ENCODE data around the gene KRT77.

The KRT77 gene

DNA sequence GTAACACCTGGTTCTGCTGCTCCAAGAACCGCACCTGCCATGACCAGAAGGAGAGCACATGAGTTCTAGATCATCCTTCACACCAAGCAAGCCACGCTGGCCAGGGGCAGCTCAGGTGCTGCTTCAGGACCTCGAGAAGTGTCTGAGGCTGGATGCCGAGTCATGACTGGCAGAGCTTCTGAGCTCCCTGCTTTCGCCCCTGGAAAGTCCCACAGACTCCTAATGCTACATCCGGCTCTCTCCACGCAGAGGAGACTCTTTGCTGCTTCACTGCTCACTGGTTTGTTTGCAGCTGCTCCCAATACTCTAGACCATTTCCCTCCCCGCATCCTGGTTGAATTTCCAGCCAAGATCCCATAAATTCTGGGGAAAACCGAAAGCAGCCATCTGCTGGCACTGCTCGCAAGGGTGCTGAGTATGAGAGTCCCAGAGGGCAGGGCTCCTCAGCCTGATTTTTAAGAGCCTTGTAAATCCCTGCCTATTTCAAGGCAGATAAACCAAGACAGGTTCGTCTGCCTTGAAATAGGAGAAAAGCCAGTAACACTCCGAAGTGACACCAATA, 52.7 kb downstream of the KRT77 start:
- DNase-seq, result no peak

DNA sequence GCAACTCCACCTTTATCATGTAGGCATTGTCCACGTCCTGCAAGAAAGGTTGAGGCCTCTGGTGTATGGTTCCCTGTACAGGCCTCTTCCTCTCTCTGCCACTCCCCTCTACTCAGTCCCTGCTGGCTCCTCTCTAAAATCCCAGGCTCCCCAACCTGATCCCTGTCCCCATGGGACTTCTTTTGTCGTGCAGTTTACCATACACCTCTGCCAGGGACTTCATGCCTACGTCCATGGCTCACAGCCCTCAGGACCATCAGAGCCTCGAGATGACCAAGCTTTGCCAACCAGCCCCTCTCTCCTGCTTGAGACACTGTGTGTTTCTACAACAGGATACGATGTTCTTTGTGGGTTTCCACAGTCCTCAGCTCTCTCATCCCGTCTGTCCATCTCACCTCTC, 54.3 kb downstream of the KRT77 start:
- no peak for DNase-seq

GRCh38 chr12:52648012-52648550, 55.2 kb downstream of the KRT77 start:
- no peak for DNase-seq

- no peak for DNase-seq
Measured at GRCh38 chr12:52647601-52648000, 55.7 kb downstream of the KRT77 start.

DNA sequence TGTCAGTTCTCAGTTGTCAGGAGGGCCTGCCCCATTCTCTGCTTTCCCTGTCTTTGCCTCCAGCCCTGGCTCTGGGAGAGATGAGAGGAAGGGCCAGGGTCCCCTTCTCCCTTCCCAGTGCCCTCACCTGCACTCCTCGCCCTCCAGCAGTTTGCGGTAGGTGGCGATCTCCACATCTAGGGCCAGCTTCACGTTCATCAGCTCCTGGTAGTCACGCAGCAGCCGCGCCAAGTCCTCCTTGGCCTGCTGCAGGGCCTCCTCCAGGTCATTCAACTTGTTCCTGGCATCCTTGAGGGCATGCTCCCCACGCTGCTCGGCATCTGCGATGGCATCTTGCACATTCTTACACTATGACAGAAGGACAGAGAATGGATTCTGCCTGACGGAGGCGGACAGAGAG, 56.7 kb downstream of the KRT77 start:
- DNase-seq, result no peak

DNA sequence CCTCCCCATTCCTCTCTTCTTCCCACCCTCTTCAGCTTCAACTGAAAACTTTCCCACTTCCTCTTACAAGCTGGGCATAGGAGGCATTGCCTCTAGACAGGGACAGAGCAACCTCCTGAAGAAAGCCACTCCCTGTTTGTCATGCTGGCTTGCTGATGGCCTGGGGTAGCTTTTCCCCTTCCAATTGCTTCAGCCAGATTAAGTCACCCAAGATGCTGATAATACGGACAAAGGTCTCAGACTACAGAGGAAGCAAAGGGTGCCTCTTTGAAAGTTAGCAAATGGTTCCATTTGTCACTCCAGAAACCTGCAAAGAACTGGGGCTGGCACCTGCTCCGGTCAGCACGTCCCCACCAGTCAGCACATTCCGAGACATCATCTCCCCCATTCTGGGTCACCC, 57.3 kb downstream of the KRT77 start:
- DNase-seq, result no peak

- no peak for DNase-seq
Measured at GRCh38 chr12:52645120-52645761, 58.1 kb downstream of the KRT77 start.

DNA sequence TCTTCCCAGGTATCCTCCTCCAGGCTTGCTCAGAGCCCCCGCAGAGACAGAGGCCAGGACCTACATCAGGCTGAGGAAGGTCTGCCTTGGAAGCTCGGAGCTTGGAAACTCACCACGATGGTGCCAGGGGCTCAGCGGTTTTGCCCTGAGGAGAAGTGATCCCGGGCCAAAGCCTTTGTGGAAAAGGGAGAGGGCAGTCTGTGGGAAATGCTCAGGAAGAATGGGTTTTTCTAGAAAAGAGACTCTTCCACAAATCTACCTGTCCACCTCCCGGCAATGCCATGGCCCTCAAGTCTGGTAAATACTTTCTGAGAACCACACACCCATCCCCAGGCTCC, 59.3 kb downstream of the KRT77 start:
- no peak for DNase-seq

DNA sequence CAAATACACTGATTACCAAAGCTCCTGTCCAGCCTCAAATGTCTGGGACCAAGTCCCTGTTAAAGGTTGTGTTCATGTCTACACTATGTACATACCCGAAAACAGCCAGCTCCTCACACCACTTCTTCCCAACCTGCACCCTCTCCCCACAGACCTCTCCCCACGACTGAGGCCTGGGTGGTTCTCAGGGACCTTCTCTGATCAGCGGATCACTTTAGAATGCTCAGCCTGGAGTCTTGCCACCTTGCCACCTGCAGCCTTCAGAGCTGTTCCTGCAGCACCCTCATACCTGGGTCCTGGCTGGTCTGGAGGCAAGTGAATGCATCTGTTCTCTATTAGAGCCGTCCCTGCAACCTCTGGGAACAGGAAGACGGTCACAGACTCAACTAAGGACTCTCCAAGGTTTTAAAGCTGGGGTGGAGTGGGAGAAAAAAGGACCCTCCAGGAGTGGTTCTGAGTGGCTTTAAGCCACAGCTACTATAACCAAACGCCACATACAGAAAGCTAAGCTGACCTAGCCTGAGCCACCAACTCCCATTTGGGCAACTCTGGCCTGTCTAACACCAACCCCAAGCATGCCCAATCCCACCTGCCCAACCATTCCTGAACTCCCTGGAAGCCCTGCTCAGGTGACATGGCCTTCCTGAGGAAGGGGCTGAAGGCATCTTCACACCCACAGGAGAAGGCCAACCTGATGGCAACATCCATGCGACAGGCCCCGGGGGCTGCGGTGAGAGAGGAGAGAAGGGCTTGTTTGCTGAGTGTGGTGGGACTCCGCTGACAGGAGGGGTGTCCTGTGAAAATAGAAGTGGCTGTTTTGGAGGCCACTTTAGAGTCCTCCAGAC, 59.9 kb downstream of the KRT77 start:
- no peak for DNase-seq

DNA sequence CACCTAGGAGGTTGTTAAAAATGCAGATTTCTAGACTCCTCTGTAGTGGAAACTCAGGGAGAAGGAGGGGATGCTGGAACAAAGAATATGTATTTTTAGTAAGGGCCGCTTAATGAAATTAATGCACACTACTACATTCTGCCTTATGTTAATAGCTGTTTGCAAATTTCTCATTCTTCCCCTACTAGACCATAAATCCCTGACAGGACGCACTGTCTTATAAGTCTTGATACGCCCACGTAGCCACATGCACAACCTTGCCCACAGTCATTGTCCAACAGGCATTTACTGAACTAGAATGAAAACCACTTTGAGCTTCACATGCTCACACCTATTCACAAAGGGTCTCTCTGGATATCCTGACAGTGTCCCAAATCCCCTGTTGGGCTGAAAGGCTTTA, 61.9 kb downstream of the KRT77 start:
- no peak for DNase-seq

All from activated T-cell treated with anti-CD3 and anti-CD28 coated beads for 4 hours (primary cell).